Right atrium auricular region (tissue), 2 donors: ENCODE data around the gene TBC1D16. TPM values are rescaled to one million over a fixed set of nuclear protein-coding genes. Genes with fewer than 3 reads are reported as not detected.

Source experiments
- DNase-seq: peaks from one replicate; pipeline ENCODE4 v3.0.0-alpha.2; 2019; ENCODE audit warnings: low spot score
- H3K27ac ChIP-seq, 2 donors: fragments of 200-600 bp; sonication (generic); 1 replicate in 1 of 2; 2 replicates in 1 of 2; pipeline ENCODE4 v1.5.1; 2016 to 2019
- H3K27me3 ChIP-seq, 2 donors: fragments of 200-600 bp; sonication (generic); one replicate each; pipeline versions ENCODE4 v1.5.1 to v1.6.0; 2017 to 2019
- H3K36me3 ChIP-seq: fragments of 200-600 bp; sonication (generic); one replicate; pipeline ENCODE4 v1.5.1; 2016
- H3K4me1 ChIP-seq, 2 donors: fragments of 200-600 bp; sonication (generic); one replicate each; pipeline versions ENCODE4 v1.5.1 to v1.6.0; 2017 to 2019
- H3K4me3 ChIP-seq, 2 donors: fragments of 200-600 bp; sonication (generic); 1 replicate in 1 of 2; 2 replicates in 1 of 2; pipeline ENCODE4 v1.5.1; 2017 to 2019; ENCODE audit warnings: mild to moderate bottlenecking in 1 of 2, moderate library complexity in 1 of 2
- H3K9me3 ChIP-seq, 2 donors: fragments of 200-600 bp; sonication (generic); one replicate each; pipeline ENCODE4 v1.5.1; 2019
- CTCF ChIP-seq, 2 donors: fragments of 200-600 bp; sonication (generic); IDR thresholded peaks; one replicate each; pipeline ENCODE4 v1.5.1; 2019; ENCODE audit warnings: antibody characterized with exemption in 2 of 2
- total RNA-seq, 2 donors: library from RNA; depleted of rRNA; stranded (reverse); fragments of >200 nt; gene quantifications; one replicate each; pipeline ENCODE4 v1.1.0, GENCODE V29; 2016

Gene TBC1D16
- 10 to 100 TPM in 1 of 2 donors, 1 to 10 TPM in 1; 9.8 to 19.4 TPM for total RNA-seq

GRCh38 chr17:80035687-80035936 is at the start of gene TBC1D16:
Gene TBC1D16, minus strand, starts transcription at chr17:80035872. Its CDS starts 22,325 bp downstream, at chr17:80013547.
- no peaks in the 10 kb centered on the region for H3K9me3 ChIP-seq
- no peak for TF ChIP-seq CTCF (IDR thresholded peaks at IDR 0.05)
- H3K4me3 ChIP-seq: peak within 1 kb of the TSS; percentile 89
- H3K27me3 ChIP-seq: no peaks in the 10 kb centered on the region
- H3K27ac ChIP-seq: peak within 1 kb of the TSS; percentile 91 to 92
- H3K36me3 ChIP-seq: no peaks in the 10 kb centered on the region
- DNase-seq: no peak
- H3K4me1 ChIP-seq: peaks cover 0 to 19% of the 10 kb centered on the region in 2 donors

GRCh38 chr17:80084773-80085172 is 49.1 kb upstream of the TBC1D16 start:
- no peak for TF ChIP-seq CTCF (IDR thresholded peaks at IDR 0.05)
- H3K27ac ChIP-seq: no peak overlapping the region
- H3K36me3 ChIP-seq: no peaks in the 10 kb centered on the region
- no peaks in the 10 kb centered on the region for H3K27me3 ChIP-seq
- no peak for DNase-seq
- H3K4me1 ChIP-seq: peaks cover 0 to 9% of the 10 kb centered on the region in 2 donors
- no peaks in the 10 kb centered on the region for H3K9me3 ChIP-seq
- H3K4me3 ChIP-seq: no peak overlapping the region

GRCh38 chr17:80083136-80083661 is 47.5 kb upstream of the TBC1D16 start:
- DNase-seq: no peak
- peaks cover 0 to 9% of the 10 kb centered on the region in 2 donors for H3K4me1 ChIP-seq
- no peaks in the 10 kb centered on the region for H3K27me3 ChIP-seq
- no peak overlapping the region for H3K4me3 ChIP-seq
- no peaks in the 10 kb centered on the region for H3K9me3 ChIP-seq
- no peak overlapping the region for H3K27ac ChIP-seq
- no peak for TF ChIP-seq CTCF (IDR thresholded peaks at IDR 0.05)
- no peaks in the 10 kb centered on the region for H3K36me3 ChIP-seq

GRCh38 chr17:80082403-80083135 is 46.9 kb upstream of the TBC1D16 start:
- Histone ChIP-seq H3K27ac (no peak overlapping the region), H3K27me3 (no peaks in the 10 kb centered on the region), H3K36me3 (no peaks in the 10 kb centered on the region), H3K9me3 (no peaks in the 10 kb centered on the region), H3K4me1 (peaks cover 0 to 9% of the 10 kb centered on the region in 2 donors), H3K4me3 (no peak overlapping the region)
- TF ChIP-seq CTCF (IDR thresholded peaks at IDR 0.05): peak; percentile 71 to 87
- DNase-seq: peak; percentile 74

- no peaks in the 10 kb centered on the region for H3K9me3 ChIP-seq
- no peak for DNase-seq
- no peak for TF ChIP-seq CTCF (IDR thresholded peaks at IDR 0.05)
- H3K36me3 ChIP-seq: no peaks in the 10 kb centered on the region
- peaks cover 0 to 9% of the 10 kb centered on the region in 2 donors for H3K4me1 ChIP-seq
- H3K27ac ChIP-seq: no peak overlapping the region
- H3K4me3 ChIP-seq: no peak overlapping the region
- H3K27me3 ChIP-seq: no peaks in the 10 kb centered on the region
These were observed 45.9 kb upstream of the TBC1D16 start for GRCh38 chr17:80081596-80081995.

- Histone ChIP-seq H3K9me3 (no peaks in the 10 kb centered on the region), H3K4me3 (no peak overlapping the region), H3K27me3 (no peaks in the 10 kb centered on the region), H3K36me3 (no peaks in the 10 kb centered on the region), H3K4me1 (peaks cover 0 to 9% of the 10 kb centered on the region in 2 donors), H3K27ac (no peak overlapping the region)
- no peak for TF ChIP-seq CTCF (IDR thresholded peaks at IDR 0.05)
- DNase-seq: no peak
These were observed 44.4 kb upstream of the TBC1D16 start for GRCh38 chr17:80080081-80080480.
